GM18505 (cell line): ENCODE measurements around the gene AREL1.
A peak's percentile ranks its signal among the peaks of the same experiment; 100 is the strongest.

Experiments
- ATAC-seq: cut with Tn5 transposase; IDR thresholded peaks from one replicate; pipeline ENCODE4 v1.9.1; 2021; ENCODE audit not compliant: unreplicated experiment
- POLR2A ChIP-seq: IDR thresholded peaks from 4 replicates; pipeline ENCODE4 v1.6.1; 2011; ENCODE audit warnings: borderline replicate concordance; ENCODE audit not compliant: insufficient read depth, insufficient read length; ENCODE audit errors: extremely low read depth

Gene AREL1

GRCh38 chr14:74612350-74613021 lies 100.4 kb downstream of the AREL1 start:
- no peak for TF ChIP-seq POLR2A
- peak; percentile 72 for ATAC-seq

GRCh38 chr14:74611650-74612349 lies 101.1 kb downstream of the AREL1 start, which contains the start of gene LTBP2:
LTBP2 (minus strand) TSS chr14:74612237; CDS start chr14:74611944, 293 bp downstream.
- TF ChIP-seq POLR2A = no peak
- no peak for ATAC-seq
